ENCODE measurements around the gene TYW3. TPM values are rescaled to one million over a fixed set of nuclear protein-coding genes. Genes with fewer than 3 reads are reported as not detected.
"Not testable (repeated sequence)": the region's sequence is repeated elsewhere in the genome, so short reads cannot be mapped to it uniquely, and the experiment has no call there.

Gene TYW3
- total RNA-seq, 1 donor from 2014 or later: 14.8 TPM

DNA sequence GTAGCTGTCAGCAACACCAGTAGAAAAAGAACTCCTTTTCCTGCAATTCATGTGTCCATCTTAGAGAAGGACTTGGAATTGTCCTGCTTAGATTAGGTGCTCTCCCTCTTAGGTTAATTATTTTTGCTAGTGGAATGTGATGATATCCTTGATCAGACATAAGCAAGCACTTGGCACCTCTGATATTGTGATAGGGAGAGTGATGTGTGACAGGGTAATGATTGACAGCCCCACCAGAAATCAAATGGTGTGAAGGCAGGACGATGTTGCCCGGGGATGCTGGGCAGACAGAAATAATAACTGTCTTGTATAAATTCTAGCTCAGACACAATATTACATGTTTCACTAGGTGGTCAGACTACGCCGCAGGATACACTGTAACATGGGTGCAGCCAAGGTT lies 4.4 kb downstream of the TYW3 start:
- Mint-ChIP-seq H3K27me3 (ENCODE audit: unreplicated experiment) (no peaks in the 10 kb centered on the region), H3K36me3 (ENCODE audit: low read depth, unreplicated experiment) (peaks cover 36% of the 10 kb centered on the region), H3K4me3 (ENCODE audit: unreplicated experiment) (no peak overlapping the region), H3K27ac (ENCODE audit: unreplicated experiment) (no peak overlapping the region), H3K4me1 (ENCODE audit: unreplicated experiment) (peaks cover 11% of the 10 kb centered on the region), H3K9me3 (ENCODE audit: unreplicated experiment) (peaks cover 4% of the 10 kb centered on the region)
- DNase-seq (ENCODE audit: low spot score): no peak
- TF ChIP-seq, protein P1, sequence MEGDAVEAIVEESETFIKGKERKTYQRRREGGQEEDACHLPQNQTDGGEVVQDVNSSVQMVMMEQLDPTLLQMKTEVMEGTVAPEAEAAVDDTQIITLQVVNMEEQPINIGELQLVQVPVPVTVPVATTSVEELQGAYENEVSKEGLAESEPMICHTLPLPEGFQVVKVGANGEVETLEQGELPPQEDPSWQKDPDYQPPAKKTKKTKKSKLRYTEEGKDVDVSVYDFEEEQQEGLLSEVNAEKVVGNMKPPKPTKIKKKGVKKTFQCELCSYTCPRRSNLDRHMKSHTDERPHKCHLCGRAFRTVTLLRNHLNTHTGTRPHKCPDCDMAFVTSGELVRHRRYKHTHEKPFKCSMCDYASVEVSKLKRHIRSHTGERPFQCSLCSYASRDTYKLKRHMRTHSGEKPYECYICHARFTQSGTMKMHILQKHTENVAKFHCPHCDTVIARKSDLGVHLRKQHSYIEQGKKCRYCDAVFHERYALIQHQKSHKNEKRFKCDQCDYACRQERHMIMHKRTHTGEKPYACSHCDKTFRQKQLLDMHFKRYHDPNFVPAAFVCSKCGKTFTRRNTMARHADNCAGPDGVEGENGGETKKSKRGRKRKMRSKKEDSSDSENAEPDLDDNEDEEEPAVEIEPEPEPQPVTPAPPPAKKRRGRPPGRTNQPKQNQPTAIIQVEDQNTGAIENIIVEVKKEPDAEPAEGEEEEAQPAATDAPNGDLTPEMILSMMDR (IDR thresholded peaks at IDR 0.05; ENCODE audit: unreplicated experiment): no peak

DNA sequence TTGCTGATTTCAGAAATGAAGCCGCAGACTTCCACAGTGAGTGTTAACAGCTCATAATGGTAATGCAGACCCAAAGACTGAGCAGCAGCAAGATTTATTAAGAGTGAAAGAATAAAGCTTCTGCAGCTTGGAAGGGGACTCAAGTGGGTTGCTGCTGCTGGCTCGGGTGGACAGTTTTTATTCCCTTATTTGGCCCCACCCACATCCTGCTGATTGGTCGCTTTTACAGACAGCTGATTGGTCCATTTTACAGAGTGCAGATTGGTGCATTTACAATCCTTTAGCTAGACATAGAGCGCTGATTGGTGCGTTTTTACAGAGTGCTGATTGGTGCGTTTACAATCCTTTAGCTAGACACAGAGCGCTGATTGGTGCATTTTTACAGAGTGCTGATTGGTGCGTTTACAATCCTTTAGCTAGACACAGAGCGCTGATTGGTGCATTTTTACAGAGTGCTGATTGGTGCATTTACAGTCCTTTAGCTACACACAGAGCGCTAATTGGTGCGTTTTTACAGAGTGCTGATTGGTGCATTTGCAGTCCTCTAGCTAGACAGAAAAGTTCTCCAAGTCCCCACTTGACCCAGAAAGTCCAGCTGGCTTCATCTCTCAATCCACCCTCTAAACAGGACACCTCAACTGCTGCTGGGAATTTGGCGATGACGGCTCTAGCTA lies 7.5 kb downstream of the TYW3 start:
- H3K27me3 Mint-ChIP-seq (ENCODE audit: unreplicated experiment); H3K9me3 Mint-ChIP-seq (ENCODE audit: unreplicated experiment); H3K27ac Mint-ChIP-seq (ENCODE audit: unreplicated experiment); DNase-seq (ENCODE audit: low spot score); H3K4me1 Mint-ChIP-seq (ENCODE audit: unreplicated experiment): not testable (repeated sequence)
- Mint-ChIP-seq H3K4me3 (ENCODE audit: unreplicated experiment) (peak overlapping the region; percentile 72), H3K36me3 (ENCODE audit: low read depth, unreplicated experiment) (peaks cover 55% of the 10 kb centered on the region)

DNA sequence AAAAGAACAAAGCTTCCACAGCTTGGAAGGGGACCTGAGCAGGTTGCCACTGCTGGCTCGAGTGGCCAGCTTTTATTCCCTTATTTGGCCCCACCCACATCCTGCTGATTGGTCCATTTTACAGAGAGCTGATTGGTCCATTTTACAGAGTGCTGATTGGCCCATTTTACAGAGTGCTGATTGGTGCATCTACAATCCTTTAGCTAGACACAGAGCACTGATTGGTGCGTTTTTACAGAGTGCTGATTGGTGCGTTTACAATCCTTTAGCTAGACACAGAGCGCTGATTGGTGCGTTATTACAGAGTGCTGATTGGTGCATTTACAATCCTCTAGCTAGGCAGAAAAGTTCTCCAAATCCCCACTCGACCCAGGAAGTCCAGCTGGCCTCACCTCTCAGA lies 12.3 kb downstream of the TYW3 start:
- not testable (repeated sequence) for H3K27ac Mint-ChIP-seq (ENCODE audit: unreplicated experiment); DNase-seq (ENCODE audit: low spot score); H3K9me3 Mint-ChIP-seq (ENCODE audit: unreplicated experiment); H3K27me3 Mint-ChIP-seq (ENCODE audit: unreplicated experiment); H3K4me1 Mint-ChIP-seq (ENCODE audit: unreplicated experiment)
- peak overlapping the region; percentile 69 for H3K4me3 Mint-ChIP-seq (ENCODE audit: unreplicated experiment)
- H3K36me3 Mint-ChIP-seq (ENCODE audit: low read depth, unreplicated experiment): peaks cover 56% of the 10 kb centered on the region

DNA sequence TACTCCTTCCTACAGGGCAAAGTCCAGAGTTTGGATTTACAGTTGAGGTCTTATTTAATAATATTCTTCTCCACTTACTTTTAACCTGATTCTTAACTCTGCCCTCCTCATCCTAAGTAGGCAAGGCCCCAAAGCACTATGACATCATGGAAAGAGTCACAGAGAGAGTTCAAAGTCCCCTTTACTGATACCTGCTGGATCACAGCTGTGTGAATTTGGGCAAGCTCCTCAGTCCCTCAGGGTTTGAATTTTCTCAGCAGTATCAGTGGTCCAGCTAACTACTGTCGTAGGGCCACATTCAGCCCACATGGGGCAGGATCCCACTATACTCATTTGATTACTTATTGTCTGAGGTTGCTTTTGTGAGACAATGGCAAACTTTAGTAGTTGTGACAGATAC lies 16.0 kb downstream of the TYW3 start:
- no peaks in the 10 kb centered on the region for H3K27me3 Mint-ChIP-seq (ENCODE audit: unreplicated experiment)
- no peaks in the 10 kb centered on the region for H3K4me1 Mint-ChIP-seq (ENCODE audit: unreplicated experiment)
- no peak overlapping the region for H3K4me3 Mint-ChIP-seq (ENCODE audit: unreplicated experiment)

DNA sequence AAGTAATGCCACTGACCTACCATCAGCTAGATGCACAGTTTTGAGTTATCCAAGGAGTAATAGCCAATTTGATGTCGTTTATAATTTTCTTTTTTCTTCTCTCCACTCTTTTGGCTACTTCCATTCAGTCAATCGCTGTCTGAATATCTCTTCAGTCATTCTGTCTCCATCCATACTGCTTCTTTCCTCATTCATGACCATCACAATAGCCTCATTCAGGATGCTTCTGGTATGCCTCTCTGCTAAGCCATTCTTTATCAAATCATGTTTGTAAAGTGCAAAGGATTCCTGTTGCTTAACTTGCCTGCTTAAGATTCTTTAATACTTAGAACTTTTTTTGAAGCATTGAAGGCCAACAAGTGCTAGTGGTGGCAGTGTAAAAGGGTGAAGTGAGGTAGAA lies 20.2 kb downstream of the TYW3 start:
- Mint-ChIP-seq H3K4me1 (ENCODE audit: unreplicated experiment) (no peaks in the 10 kb centered on the region), H3K4me3 (ENCODE audit: unreplicated experiment) (no peak overlapping the region), H3K36me3 (ENCODE audit: low read depth, unreplicated experiment) (peaks cover 63% of the 10 kb centered on the region), H3K9me3 (ENCODE audit: unreplicated experiment) (peaks cover 11% of the 10 kb centered on the region), H3K27me3 (ENCODE audit: unreplicated experiment) (peaks cover 1% of the 10 kb centered on the region), H3K27ac (ENCODE audit: unreplicated experiment) (no peak overlapping the region)
- no peak for DNase-seq (ENCODE audit: low spot score)
- TF ChIP-seq, protein P1 (IDR thresholded peaks at IDR 0.05; ENCODE audit: unreplicated experiment): no peak

More for the DNA sequence above, 16.0 kb downstream of the TYW3 start:
- no peaks in the 10 kb centered on the region for H3K9me3 Mint-ChIP-seq (ENCODE audit: unreplicated experiment)
- TF ChIP-seq, protein P1 (IDR thresholded peaks at IDR 0.05; ENCODE audit: unreplicated experiment): no peak
- peaks cover 51% of the 10 kb centered on the region for H3K36me3 Mint-ChIP-seq (ENCODE audit: low read depth, unreplicated experiment)
- no peak overlapping the region for H3K27ac Mint-ChIP-seq (ENCODE audit: unreplicated experiment)
- no peak for DNase-seq (ENCODE audit: low spot score)

DNA sequence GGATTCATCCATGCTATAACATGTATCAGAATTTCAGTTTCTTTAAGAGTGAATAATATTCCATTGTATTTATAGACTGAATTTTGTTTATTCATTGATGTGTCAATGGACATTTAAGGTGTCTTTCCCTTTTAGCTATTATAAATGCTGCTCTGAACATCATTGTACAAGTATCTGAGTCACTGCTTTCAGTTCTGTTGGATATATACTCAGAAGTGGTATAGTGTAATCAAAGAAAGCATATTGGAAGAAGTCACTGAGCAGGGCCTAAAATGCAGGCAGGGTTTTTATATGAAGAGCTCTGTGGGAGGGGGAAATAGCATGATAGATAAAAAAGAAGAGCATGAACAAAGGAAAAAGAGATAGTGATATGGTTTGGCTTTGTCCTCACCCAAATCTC lies 22.5 kb downstream of the TYW3 start:
- Mint-ChIP-seq H3K9me3 (ENCODE audit: unreplicated experiment) (peaks cover 11% of the 10 kb centered on the region), H3K4me1 (ENCODE audit: unreplicated experiment) (no peaks in the 10 kb centered on the region), H3K27ac (ENCODE audit: unreplicated experiment) (no peak overlapping the region), H3K36me3 (ENCODE audit: low read depth, unreplicated experiment) (peaks cover 57% of the 10 kb centered on the region), H3K4me3 (ENCODE audit: unreplicated experiment) (peak overlapping the region; percentile 85), H3K27me3 (ENCODE audit: unreplicated experiment) (peaks cover 3% of the 10 kb centered on the region)
- DNase-seq (ENCODE audit: low spot score): no peak
- TF ChIP-seq, protein P1 (IDR thresholded peaks at IDR 0.05; ENCODE audit: unreplicated experiment): no peak

DNA sequence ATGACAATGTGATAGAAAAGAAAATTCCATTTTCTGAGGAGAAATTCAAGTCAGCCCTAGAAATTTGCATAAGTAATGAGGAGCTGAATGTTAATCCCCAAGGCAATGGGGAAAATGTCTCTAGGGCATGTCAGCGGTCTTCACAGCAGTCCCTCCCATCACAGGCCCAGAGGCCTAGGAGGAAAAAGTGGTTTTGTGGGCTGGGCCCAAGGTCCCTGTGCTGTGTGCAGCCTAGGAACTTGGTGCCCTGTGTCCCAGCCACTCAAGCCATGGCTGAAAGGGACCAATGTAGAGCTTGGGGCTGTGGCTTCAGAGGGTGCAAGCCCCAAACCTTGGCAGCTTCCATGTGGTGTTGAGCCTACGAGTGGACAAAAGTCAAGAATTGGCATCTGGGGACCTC lies 23.7 kb downstream of the TYW3 start:
- H3K27me3 Mint-ChIP-seq (ENCODE audit: unreplicated experiment); H3K4me1 Mint-ChIP-seq (ENCODE audit: unreplicated experiment); H3K27ac Mint-ChIP-seq (ENCODE audit: unreplicated experiment); DNase-seq (ENCODE audit: low spot score): not testable (repeated sequence)
- Mint-ChIP-seq H3K9me3 (ENCODE audit: unreplicated experiment) (peaks cover 11% of the 10 kb centered on the region), H3K36me3 (ENCODE audit: low read depth, unreplicated experiment) (peaks cover 53% of the 10 kb centered on the region), H3K4me3 (ENCODE audit: unreplicated experiment) (peak overlapping the region; percentile 83)
